ENCODE results near the gene GIMAP4.

GRCh38 chr7:150587551-150587950, 20.4 kb downstream of the GIMAP4 start:
- TF ChIP-seq, protein P1, sequence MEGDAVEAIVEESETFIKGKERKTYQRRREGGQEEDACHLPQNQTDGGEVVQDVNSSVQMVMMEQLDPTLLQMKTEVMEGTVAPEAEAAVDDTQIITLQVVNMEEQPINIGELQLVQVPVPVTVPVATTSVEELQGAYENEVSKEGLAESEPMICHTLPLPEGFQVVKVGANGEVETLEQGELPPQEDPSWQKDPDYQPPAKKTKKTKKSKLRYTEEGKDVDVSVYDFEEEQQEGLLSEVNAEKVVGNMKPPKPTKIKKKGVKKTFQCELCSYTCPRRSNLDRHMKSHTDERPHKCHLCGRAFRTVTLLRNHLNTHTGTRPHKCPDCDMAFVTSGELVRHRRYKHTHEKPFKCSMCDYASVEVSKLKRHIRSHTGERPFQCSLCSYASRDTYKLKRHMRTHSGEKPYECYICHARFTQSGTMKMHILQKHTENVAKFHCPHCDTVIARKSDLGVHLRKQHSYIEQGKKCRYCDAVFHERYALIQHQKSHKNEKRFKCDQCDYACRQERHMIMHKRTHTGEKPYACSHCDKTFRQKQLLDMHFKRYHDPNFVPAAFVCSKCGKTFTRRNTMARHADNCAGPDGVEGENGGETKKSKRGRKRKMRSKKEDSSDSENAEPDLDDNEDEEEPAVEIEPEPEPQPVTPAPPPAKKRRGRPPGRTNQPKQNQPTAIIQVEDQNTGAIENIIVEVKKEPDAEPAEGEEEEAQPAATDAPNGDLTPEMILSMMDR (IDR thresholded peaks at IDR 0.05; ENCODE audit: insufficient read depth, low read depth, low read length) = no peak
- TF ChIP-seq EZH2 (IDR thresholded peaks at IDR 0.05; ENCODE audit: insufficient read depth, low read length) = no peak
